Stimulated activated CD4-positive, alpha-beta T cell treated with anti-CD3 and anti-CD28 coated beads, Interleukin-1b, Interleukin-23, amount 100 ng/mL, for 1 hour (primary cell): ENCODE data around the gene CYB561D1.
A peak's percentile ranks its signal among the peaks of the same experiment; 100 is the strongest.

ENCODE experiments used
- DNase-seq, 2 donors: peaks; one replicate each; pipeline ENCODE4 v3.0.0-alpha.2; 2020; ENCODE audit warnings: low read depth in 2 of 2

The CYB561D1 gene

DNA sequence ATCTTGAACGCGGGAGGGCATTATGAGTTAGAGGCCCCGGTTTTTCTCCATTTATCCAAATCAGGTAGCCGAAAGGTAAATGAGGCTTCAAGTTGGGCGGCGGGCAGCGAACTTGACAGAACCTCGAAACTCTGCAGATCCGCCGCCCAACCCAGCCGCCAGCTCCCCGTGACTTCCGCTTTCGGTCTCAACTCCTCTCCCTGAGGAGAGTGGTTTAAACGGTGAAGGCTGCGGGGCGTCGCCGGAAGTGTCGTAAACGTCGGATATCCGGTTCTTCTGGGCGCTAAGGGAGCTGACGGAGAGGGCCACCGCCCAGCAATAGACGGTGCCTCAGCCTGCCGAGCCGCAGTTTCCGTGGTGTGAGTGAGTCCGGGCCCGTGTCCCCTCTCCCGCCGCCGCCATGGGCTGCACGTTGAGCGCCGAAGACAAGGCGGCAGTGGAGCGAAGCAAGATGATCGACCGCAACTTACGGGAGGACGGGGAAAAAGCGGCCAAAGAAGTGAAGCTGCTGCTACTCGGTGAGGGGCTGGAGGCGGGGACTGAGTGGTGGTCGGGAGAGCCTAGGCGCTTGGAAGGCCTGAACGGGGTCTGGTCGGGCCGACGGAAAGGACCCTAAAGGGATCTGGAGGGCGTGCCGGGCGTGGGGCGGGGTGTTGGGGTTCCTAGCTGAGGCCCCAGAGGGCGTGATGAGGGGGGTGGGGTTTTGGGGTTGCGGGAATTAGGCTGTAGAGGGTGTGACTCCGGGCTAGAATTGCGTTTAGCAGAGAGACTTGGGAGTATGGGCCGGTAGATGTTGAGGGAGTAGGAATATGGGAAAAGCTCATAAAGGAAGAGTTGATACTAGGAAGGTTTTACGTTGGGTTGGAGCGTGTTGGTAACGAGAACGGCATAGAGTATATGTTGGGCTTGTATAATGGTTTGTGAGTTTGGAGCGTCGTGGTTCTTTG lies 54.7 kb downstream of the CYB561D1 start, which contains the start of gene GNAI3:
Gene GNAI3, plus strand, starts transcription at position 295 of the 947 bp plus-strand sequence. Its CDS starts 106 bp downstream, at position 401.
- DNase-seq: peak; percentile 79 to 88
